ENCODE data around the gene SRSF1. TPM values are rescaled to one million over a fixed set of nuclear protein-coding genes. Genes with fewer than 3 reads are reported as not detected.

SRSF1 gene
- total RNA-seq, 1 donor from 2014 or later = 155 TPM

DNA sequence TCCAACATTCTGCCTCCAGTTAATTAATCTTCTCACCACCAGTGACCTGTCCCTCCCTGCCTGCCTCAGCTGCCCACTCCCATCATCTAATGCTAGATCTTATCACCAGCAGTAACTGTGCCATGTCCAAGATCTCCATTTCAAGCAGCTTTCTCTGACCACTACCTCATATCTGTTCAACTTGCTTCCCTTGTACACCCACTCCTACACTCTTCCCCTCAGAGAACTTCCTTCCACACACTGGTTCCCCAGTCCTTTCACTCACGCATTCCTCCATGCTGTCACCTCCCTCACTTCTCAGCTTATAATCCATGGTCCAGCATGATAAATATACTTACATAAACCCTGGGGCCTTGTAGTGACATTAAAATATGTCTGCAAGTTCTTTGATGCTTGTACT lies 44.4 kb upstream of the SRSF1 start:
- TF ChIP-seq, protein P1, sequence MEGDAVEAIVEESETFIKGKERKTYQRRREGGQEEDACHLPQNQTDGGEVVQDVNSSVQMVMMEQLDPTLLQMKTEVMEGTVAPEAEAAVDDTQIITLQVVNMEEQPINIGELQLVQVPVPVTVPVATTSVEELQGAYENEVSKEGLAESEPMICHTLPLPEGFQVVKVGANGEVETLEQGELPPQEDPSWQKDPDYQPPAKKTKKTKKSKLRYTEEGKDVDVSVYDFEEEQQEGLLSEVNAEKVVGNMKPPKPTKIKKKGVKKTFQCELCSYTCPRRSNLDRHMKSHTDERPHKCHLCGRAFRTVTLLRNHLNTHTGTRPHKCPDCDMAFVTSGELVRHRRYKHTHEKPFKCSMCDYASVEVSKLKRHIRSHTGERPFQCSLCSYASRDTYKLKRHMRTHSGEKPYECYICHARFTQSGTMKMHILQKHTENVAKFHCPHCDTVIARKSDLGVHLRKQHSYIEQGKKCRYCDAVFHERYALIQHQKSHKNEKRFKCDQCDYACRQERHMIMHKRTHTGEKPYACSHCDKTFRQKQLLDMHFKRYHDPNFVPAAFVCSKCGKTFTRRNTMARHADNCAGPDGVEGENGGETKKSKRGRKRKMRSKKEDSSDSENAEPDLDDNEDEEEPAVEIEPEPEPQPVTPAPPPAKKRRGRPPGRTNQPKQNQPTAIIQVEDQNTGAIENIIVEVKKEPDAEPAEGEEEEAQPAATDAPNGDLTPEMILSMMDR (IDR thresholded peaks at IDR 0.05) = no peak
- TF ChIP-seq POLR2A (IDR thresholded peaks at IDR 0.05) (no peak), POLR2AphosphoS5 (IDR thresholded peaks at IDR 0.05; ENCODE audit: insufficient read depth in 1 of 2, low read depth in 1 of 2) (no peak)
- Histone ChIP-seq H3K27me3 (no peaks in the 10 kb centered on the region), H3K4me3 (no peak overlapping the region), H3K4me1 (no peaks in the 10 kb centered on the region), H3K27ac (no peak overlapping the region), H3K9me3 (no peaks in the 10 kb centered on the region), H3K36me3 (no peaks in the 10 kb centered on the region)
- intact Hi-C loops (cut with DNase I) = no loop called here
- no peak for DNase-seq (ENCODE audit: extremely low spot score in 2 of 2)

DNA sequence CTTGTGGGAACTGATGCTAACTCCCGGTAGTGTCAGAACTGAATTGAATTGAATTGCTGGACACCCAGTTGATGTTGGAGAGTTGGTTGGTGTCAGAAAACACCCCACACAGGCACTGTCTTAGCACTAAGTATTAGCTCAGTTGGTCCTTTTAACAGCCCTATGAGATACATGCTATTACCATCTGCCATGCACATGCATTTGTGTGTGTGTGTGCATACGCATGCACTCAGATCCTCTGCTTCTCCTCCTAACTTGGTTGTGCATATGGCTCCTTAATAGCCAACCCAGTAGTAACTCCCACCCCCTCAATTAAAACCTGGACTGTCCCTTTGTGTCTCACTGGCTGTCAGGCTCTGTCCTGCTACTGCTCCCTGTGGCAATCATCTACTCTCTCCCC lies 43.9 kb upstream of the SRSF1 start:
- Histone ChIP-seq H3K4me1 (no peaks in the 10 kb centered on the region), H3K9me3 (no peaks in the 10 kb centered on the region), H3K27ac (no peak overlapping the region), H3K4me3 (no peak overlapping the region), H3K27me3 (no peaks in the 10 kb centered on the region), H3K36me3 (no peaks in the 10 kb centered on the region)
- intact Hi-C loops (cut with DNase I) = no loop called here
- DNase-seq (ENCODE audit: extremely low spot score in 2 of 2) = no peak
- TF ChIP-seq POLR2A (IDR thresholded peaks at IDR 0.05) (no peak), POLR2AphosphoS5 (IDR thresholded peaks at IDR 0.05; ENCODE audit: insufficient read depth in 1 of 2, low read depth in 1 of 2) (no peak)
- TF ChIP-seq, protein P1 (IDR thresholded peaks at IDR 0.05) = no peak

DNA sequence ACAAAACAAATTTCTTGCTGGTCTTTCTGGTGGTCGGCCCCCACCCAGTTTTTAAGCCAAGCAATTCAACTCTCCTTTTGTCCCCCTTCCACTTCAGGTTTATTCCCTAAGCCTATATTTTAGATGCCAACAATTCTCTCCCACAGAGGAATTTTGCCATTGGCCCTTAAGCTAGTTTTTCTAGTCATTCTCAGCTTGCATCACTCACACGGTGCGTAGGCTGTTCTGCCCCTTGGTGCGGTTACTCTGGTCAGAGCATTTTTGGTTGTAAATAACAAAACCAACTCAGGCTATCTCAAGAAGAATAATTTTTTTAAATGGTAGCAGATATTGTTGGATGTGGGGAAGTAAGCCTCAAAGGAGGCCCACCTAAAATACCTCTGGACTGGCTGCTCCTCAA lies 42.5 kb upstream of the SRSF1 start:
- no peak for DNase-seq (ENCODE audit: extremely low spot score in 2 of 2)
- Histone ChIP-seq H3K4me3 (no peak overlapping the region), H3K4me1 (no peaks in the 10 kb centered on the region), H3K27ac (no peak overlapping the region), H3K36me3 (no peaks in the 10 kb centered on the region), H3K9me3 (no peaks in the 10 kb centered on the region), H3K27me3 (no peaks in the 10 kb centered on the region)
- TF ChIP-seq, protein P1 (IDR thresholded peaks at IDR 0.05) = no peak
- no peak for TF ChIP-seq POLR2A (IDR thresholded peaks at IDR 0.05)
- TF ChIP-seq POLR2AphosphoS5 (IDR thresholded peaks at IDR 0.05; ENCODE audit: insufficient read depth in 1 of 2, low read depth in 1 of 2) = no peak
- intact Hi-C loops (cut with DNase I) = no loop called here

DNA sequence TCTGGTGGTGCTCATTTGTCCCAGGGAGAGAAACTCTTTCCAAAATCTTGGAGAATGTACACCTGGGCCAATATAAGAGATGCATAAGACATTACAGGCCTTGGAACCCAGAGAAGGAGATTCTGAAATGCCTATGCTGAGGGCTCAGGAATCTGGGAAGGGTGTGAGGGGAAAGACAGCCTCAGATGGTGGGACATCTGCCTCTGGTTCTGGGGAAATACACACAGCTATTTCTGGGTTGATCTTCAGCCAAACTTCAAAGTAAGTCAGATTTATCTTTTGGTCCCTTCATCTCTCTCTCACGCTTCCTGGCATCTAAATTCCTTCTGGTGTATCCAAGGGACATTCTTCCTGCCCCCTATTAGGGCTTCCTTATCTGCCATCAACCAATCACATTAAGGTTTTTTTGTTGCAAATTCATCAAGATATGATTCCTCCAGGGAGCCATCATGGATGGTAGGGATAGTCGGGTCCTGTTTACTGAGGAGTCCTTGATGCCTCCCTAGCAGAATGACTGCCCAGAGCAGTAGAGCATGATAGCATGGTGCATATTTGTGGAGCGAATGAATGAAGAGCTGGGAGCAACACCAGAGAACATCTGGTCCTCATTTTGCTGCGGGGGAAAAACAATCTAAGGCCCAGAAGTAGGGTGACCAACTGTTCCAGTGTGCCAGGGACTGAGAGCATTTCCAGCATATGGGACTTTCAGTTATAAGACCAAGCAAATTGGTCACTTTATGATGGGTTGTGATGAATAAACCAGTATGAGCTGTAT lies 40.5 kb upstream of the SRSF1 start:
- Histone ChIP-seq H3K4me1 (no peaks in the 10 kb centered on the region), H3K9me3 (no peaks in the 10 kb centered on the region), H3K27ac (no peak overlapping the region), H3K4me3 (no peak overlapping the region), H3K27me3 (no peaks in the 10 kb centered on the region), H3K36me3 (no peaks in the 10 kb centered on the region)
- DNase-seq (ENCODE audit: extremely low spot score in 2 of 2) = no peak
- TF ChIP-seq POLR2A (IDR thresholded peaks at IDR 0.05) (no peak), POLR2AphosphoS5 (IDR thresholded peaks at IDR 0.05; ENCODE audit: insufficient read depth in 1 of 2, low read depth in 1 of 2) (no peak)
- TF ChIP-seq, protein P1 (IDR thresholded peaks at IDR 0.05) = no peak
- intact Hi-C loops (cut with DNase I) = no loop called here

Measured in vagina (tissue), 2 donors.